Mucosa of descending colon (tissue), 3 donors: ENCODE measurements around the gene NUDT21. TPM values are rescaled to one million over a fixed set of nuclear protein-coding genes. Genes with fewer than 3 reads are reported as not detected.

ENCODE experiments used
- ATAC-seq: fragments of 200-7000 bp; cut with Tn5 transposase; one replicate; pipeline ENCODE4 v1.9.1; 2020; ENCODE audit warnings: mild to moderate bottlenecking, moderate library complexity
- DNase-seq, 3 donors: peaks; one replicate each; pipeline ENCODE4 v3.0.0-alpha.2; 2020
- H3K36me3 ChIP-seq: fragments of 200-600 bp; one replicate; pipeline ENCODE4 v1.8.0; 2021; ENCODE audit warnings: low read depth, mild to moderate bottlenecking
- H3K4me1 ChIP-seq: fragments of 200-600 bp; one replicate; pipeline ENCODE4 v1.8.0; 2021; ENCODE audit warnings: low read depth, mild to moderate bottlenecking
- H3K4me3 ChIP-seq: fragments of 200-600 bp; one replicate; pipeline ENCODE4 v1.8.0; 2021; ENCODE audit warnings: mild to moderate bottlenecking
- H3K9me3 ChIP-seq: fragments of 200-600 bp; one replicate; pipeline ENCODE4 v1.8.0; 2021; ENCODE audit warnings: mild to moderate bottlenecking
- CTCF ChIP-seq: fragments of 200-600 bp; IDR thresholded peaks from one replicate; pipeline ENCODE4 v1.8.0; 2022; ENCODE audit warnings: antibody characterized with exemption, mild to moderate bottlenecking
- intact Hi-C, 2 donors: fragments of 100-400 bp; cut with DNase I in 1 of 2; cut with micrococcal nuclease in 1 of 2; formaldehyde crosslinking; loops; one replicate each; pipeline versions ENCODE4 v1.11.0 to v1.11.1; 2022; cut with DNase I, micrococcal nuclease
- total RNA-seq, 3 donors: library from RNA; stranded (reverse); fragmentation: NEBNext Ultra II Directional in 2 of 3; extraction: Animal tissue kit (Norgen Biotek cat#: 25700) in 2 of 3; gene quantifications; one replicate each; pipeline versions ENCODE4 v1.2.1 to v1.2.4, GENCODE V29; 2021 to 2023
- donor health status: DM: no; HTN: no; CAD: no; lungs with moderate emphysema.
- donor health status: DM: no; HTN: no; CAD: no.
- donor health status: DM: no; HTN: yes; CAD: no.

The NUDT21 gene
- total RNA-seq, 3 donors from 2014 or later, result 64.4 to 94.2 (median 74.9) TPM

GRCh38 chr16:56483394-56483793 is 32.3 kb upstream of the NUDT21 start:
- ATAC-seq (no peak), DNase-seq (no peak)
- Histone ChIP-seq H3K4me1 (no peaks in the 10 kb centered on the region), H3K36me3 (no peaks in the 10 kb centered on the region), H3K9me3 (no peaks in the 10 kb centered on the region), H3K4me3 (no peak overlapping the region)
- TF ChIP-seq CTCF, result no peak
- intact Hi-C loops, result no loop called here

DNA sequence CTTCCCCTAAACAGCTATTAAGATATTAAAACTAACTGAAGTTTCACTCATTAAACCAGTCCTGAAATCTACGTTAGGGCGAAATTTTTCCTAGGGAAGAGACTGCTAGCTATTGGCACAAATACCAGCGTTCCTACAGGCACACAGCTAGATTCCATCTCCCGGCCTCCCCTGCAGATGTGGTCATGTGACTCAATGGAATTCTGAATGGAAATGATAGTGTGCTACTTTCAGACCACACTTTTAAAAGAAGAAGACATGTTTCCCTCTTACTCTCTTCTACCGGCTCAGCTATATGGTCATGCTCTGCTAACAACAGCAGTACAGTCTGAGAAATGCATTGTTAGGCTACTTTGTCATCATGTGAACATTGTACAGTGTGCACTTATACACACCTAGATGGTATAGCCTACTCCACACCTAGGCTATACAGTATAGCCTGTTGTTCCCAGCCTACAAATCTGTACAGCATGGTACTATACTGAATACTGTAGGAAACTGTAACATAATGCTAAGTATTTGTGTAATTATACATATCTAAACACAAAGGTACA is 31.6 kb upstream of the NUDT21 start:
- Histone ChIP-seq H3K4me1 (no peaks in the 10 kb centered on the region), H3K36me3 (no peaks in the 10 kb centered on the region), H3K9me3 (no peaks in the 10 kb centered on the region), H3K4me3 (no peak overlapping the region)
- ATAC-seq (no peak), DNase-seq (no peak)
- no peak for TF ChIP-seq CTCF
- intact Hi-C loops, result no loop called here

GRCh38 chr16:56481468-56482122 is 30.5 kb upstream of the NUDT21 start:
- Histone ChIP-seq H3K4me3 (no peak overlapping the region), H3K4me1 (no peaks in the 10 kb centered on the region), H3K9me3 (no peaks in the 10 kb centered on the region), H3K36me3 (no peaks in the 10 kb centered on the region)
- intact Hi-C loops, result no loop called here
- DNase-seq (no peak), ATAC-seq (no peak)
- TF ChIP-seq CTCF, result no peak

DNA sequence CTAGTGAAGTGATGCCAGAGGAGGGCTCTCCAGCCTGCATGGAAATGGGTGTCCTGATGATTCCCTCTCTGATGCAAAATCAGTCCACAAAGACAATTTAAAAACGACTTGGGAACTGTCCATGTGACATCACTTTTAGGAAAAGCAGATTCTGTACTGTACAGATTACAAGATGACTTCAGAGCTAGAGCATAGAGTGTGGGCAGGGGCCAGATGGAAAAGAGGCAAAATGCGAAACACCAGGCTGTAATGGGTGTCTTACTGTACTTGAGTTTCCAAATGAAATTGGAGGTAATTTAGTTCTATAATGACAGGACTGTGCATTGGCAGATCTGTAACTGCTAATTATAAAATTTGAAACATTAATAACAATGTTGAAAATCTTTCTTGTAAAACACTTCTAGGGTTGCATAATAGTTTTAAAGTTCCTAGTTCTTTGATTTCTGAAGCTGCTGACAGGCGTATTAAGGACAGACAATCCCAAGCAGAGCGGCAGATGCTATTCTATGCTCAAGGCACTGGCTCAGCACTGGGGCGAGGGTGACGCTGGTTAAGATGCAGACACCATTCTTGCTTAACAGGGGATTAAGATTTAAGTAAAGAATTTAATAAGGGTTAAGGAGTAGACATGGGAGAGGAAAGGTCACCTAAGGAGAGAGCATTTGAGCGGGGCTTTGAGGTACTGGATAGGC is 29.8 kb upstream of the NUDT21 start:
- no peak overlapping the region for H3K4me3 ChIP-seq
- intact Hi-C loops, result no loop called here
- no peak for ATAC-seq
- DNase-seq, result no peak
- no peaks in the 10 kb centered on the region for H3K9me3 ChIP-seq
- no peak for TF ChIP-seq CTCF
- no peaks in the 10 kb centered on the region for H3K36me3 ChIP-seq
- H3K4me1 ChIP-seq, result no peaks in the 10 kb centered on the region

DNA sequence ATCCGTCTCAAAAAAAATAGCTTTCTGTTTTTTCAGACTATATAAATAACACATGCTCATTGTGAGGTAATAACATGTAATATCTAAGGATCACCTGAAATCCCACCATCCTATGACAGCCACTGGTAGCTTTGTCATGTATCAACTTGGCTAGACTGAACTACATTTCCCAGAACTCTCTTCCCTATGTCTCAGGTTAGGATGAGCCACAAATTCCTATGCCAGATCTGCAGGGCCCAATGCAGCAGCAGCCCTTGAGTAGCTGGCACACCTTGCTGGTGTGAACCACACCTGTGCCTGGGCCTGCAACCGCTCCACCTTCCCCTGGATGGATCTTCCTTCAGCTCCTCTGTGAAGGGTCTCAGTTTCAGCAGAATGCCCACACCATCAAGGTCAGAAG is 28.3 kb upstream of the NUDT21 start:
- TF ChIP-seq CTCF, result no peak
- no peak for DNase-seq
- no peaks in the 10 kb centered on the region for H3K9me3 ChIP-seq
- no peaks in the 10 kb centered on the region for H3K4me1 ChIP-seq
- H3K36me3 ChIP-seq, result no peaks in the 10 kb centered on the region
- intact Hi-C loops, result no loop called here
- ATAC-seq, result no peak
- no peak overlapping the region for H3K4me3 ChIP-seq
